IPS-15b (cell line): ENCODE data around the gene AK5.

Experiments
- H3K27me3 ChIP-seq: one replicate; pipeline ENCODE4 v1.6.1; 2013; ENCODE audit warnings: low read length; ENCODE audit not compliant: control insufficient read depth, insufficient read depth
- H3K36me3 ChIP-seq: one replicate; pipeline ENCODE4 v1.6.1; 2013; ENCODE audit warnings: low read length; ENCODE audit not compliant: control insufficient read depth, insufficient read depth
- H3K4me1 ChIP-seq: one replicate; pipeline ENCODE4 v1.6.1; 2013; ENCODE audit warnings: mild to moderate bottlenecking, low read length; ENCODE audit not compliant: control insufficient read depth, insufficient read depth
- H3K4me3 ChIP-seq: one replicate; pipeline ENCODE4 v1.5.1; 2013; ENCODE audit warnings: low read depth, low read length
- H3K9ac ChIP-seq: one replicate; pipeline ENCODE4 v1.6.1; 2013; ENCODE audit warnings: low read depth, mild to moderate bottlenecking, low read length
- H3K9me3 ChIP-seq: one replicate; pipeline ENCODE4 v1.6.1; 2013; ENCODE audit warnings: mild to moderate bottlenecking, low read length; ENCODE audit not compliant: control insufficient read depth, insufficient read depth

Gene AK5

DNA sequence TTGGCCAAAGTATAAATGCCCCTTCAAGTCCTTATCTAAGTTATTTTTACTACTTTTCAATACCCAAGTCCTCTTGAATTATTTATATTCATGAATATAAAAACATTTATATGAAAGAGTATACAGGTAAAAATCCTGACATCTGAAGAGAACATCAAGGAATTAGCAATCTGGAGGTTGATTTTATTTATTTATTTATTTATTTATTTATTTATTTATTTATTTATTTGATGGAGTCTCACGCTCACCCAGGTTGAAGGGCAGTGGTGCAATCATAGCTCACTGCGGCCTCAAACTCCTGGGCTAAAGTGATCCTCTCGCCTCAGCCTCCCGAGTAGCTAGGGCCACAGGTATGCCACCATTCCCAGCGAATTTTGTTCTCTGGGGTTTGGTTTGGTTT is 307.4 kb downstream of the AK5 start:
- Histone ChIP-seq H3K9me3 (no peaks in the 10 kb centered on the region), H3K36me3 (no peaks in the 10 kb centered on the region), H3K9ac (no peak overlapping the region), H3K4me1 (no peaks in the 10 kb centered on the region), H3K4me3 (no peak overlapping the region), H3K27me3 (no peaks in the 10 kb centered on the region)

DNA sequence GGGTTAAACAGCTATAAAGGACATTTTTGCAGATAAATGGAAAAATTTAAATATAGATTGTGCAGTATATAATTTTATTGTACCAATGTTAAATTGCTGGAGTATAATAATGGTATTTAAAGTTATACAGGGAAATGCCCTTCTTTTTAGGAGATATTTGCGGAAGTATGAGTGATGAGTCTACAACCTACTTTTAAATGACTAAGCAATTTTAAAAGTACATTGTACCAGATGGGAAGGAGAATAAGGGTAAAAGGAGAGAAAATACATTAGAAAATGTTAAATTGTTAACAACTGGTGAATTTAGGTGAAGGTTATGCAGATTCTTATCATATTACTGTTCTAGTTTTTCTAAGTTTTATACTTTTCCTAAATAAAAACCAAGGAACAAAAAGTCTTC is 308.8 kb downstream of the AK5 start:
- no peak overlapping the region for H3K4me3 ChIP-seq
- H3K36me3 ChIP-seq: no peaks in the 10 kb centered on the region
- H3K9ac ChIP-seq: no peak overlapping the region
- no peaks in the 10 kb centered on the region for H3K27me3 ChIP-seq
- no peaks in the 10 kb centered on the region for H3K4me1 ChIP-seq
- H3K9me3 ChIP-seq: no peaks in the 10 kb centered on the region

- Histone ChIP-seq H3K4me1 (no peaks in the 10 kb centered on the region), H3K4me3 (no peak overlapping the region), H3K9ac (no peak overlapping the region), H3K9me3 (no peaks in the 10 kb centered on the region), H3K36me3 (no peaks in the 10 kb centered on the region), H3K27me3 (no peaks in the 10 kb centered on the region)
Measured at GRCh38 chr1:77592906-77593305, 311.1 kb downstream of the AK5 start.

DNA sequence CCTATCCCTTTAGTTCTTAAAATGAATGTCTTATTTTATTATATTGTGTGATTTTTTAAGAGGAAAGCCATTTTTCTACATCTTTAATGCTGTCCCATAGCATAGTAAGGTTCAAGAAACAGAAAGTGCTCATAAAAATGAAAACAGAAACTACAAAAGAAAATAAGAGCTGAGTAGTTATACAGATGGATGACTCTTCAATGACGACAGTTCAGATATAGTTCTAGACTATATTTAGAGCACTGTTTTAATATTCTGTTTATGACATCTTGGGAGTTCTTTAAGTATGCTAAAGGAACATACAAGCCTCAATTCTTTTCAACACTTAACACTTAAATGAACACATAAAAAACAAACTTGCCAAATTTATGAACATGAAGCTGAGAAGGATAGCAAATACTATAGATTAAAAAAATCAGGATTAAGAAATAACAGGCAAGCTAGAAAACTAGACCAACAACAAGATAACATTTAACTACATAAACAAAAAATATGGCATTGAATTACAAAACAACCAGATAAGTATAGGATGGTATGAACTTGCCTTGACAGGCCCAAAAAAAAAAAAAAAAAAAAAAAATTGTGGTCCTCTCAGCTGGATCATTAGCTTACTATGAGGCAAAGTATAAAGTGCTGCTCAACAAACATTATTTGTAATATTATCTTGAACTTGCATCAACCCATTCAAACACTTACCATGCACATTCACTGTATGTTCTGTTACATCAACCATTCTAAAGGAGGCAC is 312.7 kb downstream of the AK5 start:
- Histone ChIP-seq H3K27me3 (no peaks in the 10 kb centered on the region), H3K9ac (no peak overlapping the region), H3K36me3 (no peaks in the 10 kb centered on the region), H3K9me3 (no peaks in the 10 kb centered on the region), H3K4me1 (no peaks in the 10 kb centered on the region), H3K4me3 (no peak overlapping the region)

DNA sequence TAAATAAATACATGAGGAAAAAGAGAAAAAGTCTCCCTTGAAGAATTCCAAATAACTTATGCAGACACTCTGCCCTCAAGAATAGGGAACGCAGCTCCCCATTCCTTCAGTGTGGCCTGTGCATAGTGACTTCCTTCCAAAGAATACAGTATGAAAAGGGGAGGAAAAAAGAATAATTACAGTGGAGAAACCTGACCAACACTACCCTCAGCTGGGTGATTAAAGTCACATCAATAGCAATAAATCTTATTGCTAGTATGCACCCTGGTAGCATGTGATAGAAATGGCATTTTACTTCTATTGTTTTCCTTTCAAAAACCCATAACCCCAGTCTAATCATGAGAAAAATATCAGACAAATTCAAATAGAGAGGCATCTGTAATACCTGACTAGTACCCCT is 315.5 kb downstream of the AK5 start:
- H3K9ac ChIP-seq: no peak overlapping the region
- H3K9me3 ChIP-seq: no peaks in the 10 kb centered on the region
- H3K4me1 ChIP-seq: no peaks in the 10 kb centered on the region
- no peak overlapping the region for H3K4me3 ChIP-seq
- no peaks in the 10 kb centered on the region for H3K36me3 ChIP-seq
- no peaks in the 10 kb centered on the region for H3K27me3 ChIP-seq

DNA sequence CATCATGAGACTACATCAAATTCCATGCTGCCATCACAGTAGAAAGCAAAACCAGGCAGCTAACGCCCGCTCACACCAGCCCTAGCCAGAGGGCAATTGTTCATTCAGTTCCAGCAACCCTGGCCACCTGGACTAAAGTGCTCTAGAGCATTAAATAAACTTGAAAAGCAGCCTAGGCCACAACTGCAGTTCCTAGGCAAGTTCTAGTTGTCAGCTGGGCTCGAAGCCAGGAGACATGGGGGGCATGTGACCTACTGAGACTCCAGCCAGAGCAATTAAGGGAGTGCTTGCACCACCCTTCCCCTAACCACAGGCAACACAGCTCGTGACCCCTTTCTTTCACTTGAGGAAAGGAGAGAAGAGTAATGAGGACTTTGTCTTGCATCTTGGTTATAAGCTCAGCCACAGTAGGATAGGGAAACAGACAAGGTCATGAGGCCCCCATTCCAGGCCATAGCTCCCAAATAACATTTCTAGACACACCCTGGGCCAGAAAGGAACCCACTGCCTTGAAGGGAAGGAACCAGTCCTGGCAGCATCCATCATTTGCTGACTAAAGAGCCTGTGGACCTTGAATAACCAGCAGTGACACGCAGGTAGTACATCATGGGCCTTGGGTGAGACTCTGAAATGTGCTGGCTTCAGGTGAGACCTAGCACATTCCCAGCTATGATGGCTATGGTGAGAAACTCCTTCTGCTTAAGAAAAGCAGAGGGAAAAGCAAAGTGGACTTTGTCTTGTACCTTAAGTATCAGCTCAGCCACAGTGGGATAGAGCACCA is 323.6 kb downstream of the AK5 start:
- no peaks in the 10 kb centered on the region for H3K36me3 ChIP-seq
- no peak overlapping the region for H3K4me3 ChIP-seq
- no peak overlapping the region for H3K9ac ChIP-seq
- H3K9me3 ChIP-seq: no peaks in the 10 kb centered on the region
- no peaks in the 10 kb centered on the region for H3K4me1 ChIP-seq
- no peaks in the 10 kb centered on the region for H3K27me3 ChIP-seq

- no peaks in the 10 kb centered on the region for H3K27me3 ChIP-seq
- no peaks in the 10 kb centered on the region for H3K36me3 ChIP-seq
- no peaks in the 10 kb centered on the region for H3K4me1 ChIP-seq
- no peaks in the 10 kb centered on the region for H3K9me3 ChIP-seq
- H3K9ac ChIP-seq: no peak overlapping the region
- H3K4me3 ChIP-seq: no peak overlapping the region
Measured at GRCh38 chr1:77608893-77609292, 327.1 kb downstream of the AK5 start.
